Activated naive CD8-positive, alpha-beta T cell treated with anti-CD3 and anti-CD28 coated beads, Interleukin-2, amount 50 U/mL, for 16 hours (primary cell): ENCODE results near the gene NUP214.
"Not testable (repeated sequence)": the region's sequence is repeated elsewhere in the genome, so short reads cannot be mapped to it uniquely, and the experiment has no call there.

Source experiments
- DNase-seq: peaks from one replicate; pipeline ENCODE4 v3.0.0-alpha.2; 2020; ENCODE audit warnings: low read depth, low spot score

NUP214 gene

DNA sequence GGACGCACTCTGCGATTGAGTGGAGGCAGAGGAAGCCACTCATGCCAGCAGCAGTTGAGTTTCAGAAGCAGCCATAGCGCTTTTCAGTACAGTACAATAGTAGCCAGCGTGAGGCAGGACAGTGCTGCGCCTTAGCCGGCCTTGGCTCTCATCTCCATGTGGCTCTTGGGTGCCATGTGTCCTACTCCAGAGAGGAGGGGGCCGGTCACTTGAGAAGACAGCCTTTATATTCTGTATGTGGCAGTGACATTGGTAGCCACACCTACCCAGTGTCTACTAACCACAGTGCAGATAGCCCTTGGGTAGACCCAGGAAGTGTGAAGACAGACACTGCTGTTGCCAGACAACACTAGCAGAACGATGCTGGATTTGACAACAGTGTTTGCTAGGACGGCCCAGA lies 108.6 kb downstream of the NUP214 start:
- DNase-seq = no peak

DNA sequence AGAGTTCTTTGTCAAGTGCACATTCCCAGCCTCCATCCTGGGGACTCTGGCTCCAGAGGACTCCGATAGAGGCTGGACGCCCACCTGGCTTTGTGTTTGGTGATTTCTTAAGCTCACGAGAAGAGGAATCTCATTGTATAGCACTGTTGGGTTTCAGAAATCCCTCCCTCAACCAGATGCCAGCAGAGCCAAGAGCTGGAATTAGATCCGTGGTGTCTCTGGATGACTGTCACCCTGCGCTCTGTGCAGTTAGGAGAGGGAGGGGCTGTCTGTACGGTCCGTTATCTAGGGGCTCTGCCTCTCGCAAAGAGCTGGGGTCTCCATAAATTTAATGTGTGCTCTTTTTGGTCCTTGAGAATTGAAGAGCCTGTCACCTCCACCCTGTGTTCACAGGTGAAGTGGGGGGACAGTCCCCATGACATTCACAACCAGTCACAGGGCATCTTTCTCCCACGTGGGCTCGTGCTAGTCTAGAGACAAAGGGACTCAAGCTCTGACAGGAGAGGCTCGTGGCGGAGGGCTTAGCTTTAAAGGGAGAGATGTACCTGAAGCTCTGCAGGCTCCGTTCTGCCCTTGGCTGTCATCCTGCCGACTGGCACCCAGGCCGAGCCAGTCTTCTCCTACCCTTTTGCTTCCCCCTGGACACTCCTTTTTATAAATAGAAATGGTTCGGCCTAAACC lies 109.6 kb downstream of the NUP214 start:
- DNase-seq = no peak

DNA sequence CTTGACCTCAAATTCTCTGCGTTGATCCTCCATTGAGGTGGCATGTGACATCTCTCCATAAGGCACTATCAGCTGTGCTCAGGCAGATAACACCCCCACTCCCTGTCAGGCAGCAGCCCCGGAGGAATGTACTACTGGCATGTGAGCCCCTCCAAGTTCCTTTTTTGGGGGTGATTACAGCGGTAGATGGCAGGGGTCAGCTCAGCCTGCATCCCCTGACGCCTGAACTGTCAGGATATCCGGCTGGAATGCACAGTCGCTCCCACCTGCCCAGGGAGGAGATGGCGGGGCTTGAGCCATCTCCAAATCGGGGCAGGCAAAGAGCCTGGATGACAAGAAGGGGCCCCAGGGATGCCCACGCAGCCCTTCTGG lies 110.1 kb downstream of the NUP214 start:
- no peak for DNase-seq

DNA sequence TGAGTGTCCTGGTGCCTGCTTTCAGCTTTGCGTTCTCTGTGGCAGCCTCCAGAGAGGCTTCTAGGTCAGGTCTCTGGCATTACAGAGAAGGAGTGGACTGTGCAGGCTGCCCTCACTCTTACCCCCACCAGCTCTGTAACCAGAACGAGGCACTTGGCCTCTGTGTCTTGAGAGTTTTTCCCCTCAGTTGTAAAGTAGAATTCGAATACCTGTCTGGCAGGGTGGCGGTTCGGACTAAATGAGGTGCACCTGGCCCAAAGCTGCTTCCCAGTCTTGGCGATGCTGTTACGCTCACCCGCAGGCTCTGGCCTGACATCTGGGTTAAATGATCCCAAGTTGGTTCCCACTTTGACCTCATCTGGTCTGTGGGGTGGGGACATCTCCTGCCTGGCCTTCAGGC lies 110.8 kb downstream of the NUP214 start:
- no peak for DNase-seq

DNA sequence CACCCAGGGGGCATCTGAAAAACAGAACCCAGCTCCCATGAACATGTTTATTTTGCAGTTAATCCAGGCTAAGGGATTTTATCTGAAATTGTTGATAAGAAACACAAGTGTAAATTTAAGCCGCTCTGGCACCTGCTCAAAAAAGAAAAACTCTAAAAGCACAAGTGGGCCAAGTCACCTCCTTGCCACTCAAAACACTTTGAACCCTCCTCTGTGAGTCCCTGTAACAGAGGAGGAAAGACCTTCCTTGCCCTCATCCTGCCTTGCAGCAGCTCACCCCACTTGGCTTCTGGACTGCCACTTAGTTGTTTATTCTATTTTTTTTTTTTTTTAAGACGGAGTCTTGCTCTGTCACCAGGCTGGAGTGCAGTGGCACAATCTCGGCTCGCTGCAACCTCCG lies 111.4 kb downstream of the NUP214 start:
- no peak for DNase-seq

DNA sequence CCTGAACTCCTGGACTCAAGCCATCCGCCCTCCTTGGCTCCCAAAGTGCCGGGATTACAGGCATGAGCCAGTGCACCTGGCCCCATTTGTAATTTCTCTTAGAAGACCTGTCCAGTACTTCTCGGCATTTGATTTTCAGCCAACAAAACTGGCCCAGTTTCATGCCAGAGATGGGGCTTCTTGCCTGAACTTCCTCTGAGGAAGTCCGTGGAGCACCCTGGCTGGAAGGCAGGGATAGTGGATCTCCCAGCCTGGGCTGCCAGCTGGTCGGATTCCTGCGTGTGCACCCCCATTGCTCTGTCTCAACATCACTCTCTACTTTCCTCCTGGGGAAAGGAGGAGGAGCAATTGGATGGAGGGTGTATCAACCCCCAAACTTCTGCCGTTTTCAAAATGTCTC lies 111.9 kb downstream of the NUP214 start:
- DNase-seq = no peak

DNA sequence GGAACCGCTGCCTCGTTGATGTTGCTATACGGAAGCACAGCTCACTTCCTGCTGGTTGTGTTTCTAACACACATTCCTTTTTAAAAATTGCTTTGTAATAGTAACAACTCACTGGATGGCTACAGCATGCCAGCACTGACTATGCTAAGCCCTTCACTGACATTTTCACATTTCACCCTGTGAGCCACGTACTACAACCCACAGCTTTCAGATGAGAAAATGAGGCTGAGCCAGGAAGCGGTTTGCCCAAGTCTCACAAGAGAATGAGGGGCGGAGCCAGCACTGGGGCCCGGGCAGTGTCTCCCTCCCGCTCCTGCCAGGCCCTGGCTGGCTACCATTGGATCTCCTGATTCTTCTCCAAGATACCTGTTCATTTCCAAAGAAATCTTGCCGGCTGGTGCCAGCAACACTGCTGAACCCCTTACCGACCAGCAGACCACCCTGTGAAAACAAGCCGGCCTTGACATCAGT lies 112.6 kb downstream of the NUP214 start:
- peak; percentile 62 for DNase-seq

DNA sequence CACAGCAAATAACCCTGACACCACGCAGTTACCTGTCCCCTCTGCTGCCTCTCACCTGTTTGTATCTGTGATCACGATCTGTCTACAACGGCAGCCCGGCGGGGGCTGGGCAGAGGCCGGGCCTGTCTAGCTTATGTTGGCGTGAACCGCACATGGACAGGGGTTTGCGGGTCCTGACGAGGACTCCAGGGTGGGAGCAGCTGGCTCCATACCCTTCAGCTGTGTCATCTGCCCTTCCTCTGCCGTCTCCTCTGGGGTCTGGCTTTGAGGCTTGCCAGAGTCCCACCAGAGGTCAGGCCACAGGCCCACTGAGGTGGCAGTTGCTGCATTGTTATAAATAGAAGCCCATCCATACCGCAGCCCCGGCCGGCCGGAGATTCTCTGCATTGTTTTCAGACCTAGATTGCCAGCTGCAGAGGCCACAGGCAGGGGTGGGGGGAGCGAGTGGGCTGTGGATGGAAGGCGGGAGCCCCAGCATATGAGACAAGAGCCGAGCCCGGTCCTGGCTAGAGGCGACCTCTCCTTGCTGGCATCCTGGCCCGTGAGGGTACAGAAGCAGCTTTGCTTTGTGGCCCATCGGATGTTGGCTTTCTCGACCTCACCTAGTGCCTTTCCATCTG lies 113.1 kb downstream of the NUP214 start:
- DNase-seq = no peak

DNA sequence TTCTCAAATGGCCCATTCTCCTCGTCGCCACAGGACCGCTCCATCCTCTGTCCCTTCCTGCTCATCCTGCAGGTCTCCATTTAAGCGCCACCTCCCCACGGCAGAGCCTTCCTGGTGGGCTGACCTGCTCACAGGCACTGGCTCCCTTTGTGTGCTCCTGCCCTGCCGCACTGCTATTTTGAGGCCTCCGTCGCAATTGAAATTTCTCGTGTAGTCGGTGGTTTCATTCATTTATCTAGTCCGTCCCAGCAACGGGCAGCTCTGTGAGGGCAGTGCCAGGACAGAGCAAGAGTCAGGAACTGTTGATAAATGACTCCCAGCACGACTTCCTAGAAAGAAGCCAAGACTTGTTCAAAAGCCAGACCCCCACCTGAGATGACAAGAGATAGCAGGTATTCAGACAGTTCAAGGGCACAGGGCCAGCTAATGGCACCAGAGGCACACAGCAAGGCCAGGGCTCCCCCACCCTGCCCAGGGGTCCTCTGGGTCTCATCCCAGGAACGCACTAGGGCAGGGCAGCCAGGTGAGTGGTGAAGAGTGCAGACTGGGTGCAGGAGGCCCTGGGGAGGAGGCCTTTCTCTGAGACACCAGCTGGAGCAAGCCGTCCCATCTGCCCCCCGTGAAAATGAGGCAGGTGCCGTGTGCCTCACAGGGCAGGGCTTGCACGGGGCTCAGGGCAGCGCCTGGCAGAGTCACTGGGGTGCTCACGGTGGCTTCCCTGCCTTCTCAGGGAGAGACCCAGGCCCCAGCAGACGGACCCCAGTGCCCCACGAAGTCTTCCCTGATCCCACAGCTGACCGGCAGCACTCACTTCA lies 114.0 kb downstream of the NUP214 start:
- DNase-seq = no peak

DNA sequence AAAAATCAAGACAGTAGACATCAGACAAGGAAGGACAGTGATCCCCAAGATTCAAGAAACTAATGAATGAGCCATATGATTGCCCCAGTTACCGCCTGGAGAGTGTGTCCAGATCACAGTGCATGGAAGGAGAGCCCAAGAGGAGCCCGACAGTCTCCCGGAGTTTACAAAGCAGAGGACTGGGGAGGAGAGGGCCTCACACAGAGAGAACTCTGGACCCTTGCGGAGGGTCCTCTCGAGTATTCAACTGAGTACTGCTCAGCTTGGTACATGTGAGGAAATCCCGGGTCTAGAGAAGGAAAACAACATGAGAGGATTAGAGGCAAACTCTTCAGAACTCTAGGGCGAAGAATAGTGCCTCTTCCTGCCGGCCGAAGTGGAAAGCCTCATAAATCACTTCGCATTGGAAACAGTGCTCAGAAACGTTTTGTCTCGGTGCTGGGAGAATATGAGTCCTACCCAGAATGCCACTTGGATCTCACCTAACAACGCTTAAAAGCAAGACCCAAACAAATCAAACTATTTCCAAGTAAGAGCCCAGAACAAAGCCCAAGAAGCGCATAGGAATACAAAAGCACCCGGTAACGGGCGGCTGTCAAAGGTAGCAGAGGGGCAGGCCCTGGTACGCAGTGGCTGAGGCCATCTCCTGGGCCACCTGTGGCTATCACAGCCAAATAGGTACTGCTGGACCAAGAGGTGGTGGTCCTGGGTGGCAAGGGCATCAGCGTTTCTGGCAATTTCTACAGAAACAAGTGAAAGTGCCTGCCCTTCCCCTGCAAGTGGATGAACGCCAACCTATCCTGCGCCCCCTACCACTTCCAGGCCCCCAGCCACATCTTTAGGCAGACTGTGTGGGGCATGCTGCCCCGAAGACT lies 114.9 kb downstream of the NUP214 start:
- no peak for DNase-seq

DNA sequence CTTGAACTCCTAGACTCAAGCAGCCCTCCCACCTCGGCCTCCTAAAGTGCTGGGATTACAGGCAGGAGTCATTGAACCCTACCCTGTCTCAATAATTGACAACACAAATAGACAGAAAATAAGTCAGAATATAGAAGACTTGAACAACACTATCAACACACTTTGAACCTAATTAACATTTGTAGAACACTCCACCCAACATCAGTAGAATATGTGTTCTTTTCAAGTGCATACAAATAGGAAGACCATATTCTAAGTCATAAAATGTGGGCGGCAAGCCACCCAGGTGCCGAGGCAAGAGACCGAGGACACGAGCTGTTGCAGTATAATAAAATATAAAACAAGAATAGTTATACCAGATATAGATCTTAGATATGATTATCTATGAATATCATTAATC lies 118.9 kb downstream of the NUP214 start:
- not testable (repeated sequence) for DNase-seq

DNA sequence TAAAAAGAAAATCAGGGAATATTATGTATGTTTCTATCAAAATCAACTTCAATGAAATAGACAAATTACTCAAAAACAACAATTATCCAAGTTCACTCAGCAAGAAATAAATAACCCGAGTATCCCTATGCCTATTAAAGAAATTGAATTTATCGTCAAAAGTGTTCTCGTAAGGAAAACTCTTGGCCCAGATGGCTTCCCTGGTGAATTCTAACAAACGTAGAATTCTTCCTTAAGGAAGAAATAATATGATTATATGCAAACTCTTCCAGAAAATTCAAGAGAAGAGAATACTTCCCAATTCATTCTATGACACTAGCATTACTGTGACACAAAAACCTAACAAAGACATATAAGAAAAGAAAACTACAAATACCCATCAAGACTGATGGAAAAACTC lies 121.2 kb downstream of the NUP214 start:
- DNase-seq = no peak

DNA sequence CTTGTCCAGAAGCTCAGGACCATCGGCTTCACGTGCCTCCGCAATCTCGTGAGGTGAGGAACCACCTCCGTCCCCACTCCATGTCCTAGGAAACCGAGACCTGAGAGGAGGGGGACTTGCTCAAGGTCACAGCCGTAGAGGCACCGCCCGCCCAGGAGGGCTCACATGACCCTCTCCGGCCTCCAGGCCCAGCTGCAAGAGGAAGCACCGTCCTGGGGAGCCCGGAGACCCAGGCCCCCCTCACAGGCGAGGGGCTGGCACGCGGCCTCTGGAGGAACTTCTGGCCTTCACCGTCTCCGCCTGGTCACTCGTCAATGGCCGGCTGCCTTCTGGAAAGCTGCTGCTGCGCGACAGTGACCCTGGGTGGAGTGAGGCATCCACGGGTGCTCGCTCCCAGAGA lies 126.7 kb downstream of the NUP214 start:
- DNase-seq = no peak

DNA sequence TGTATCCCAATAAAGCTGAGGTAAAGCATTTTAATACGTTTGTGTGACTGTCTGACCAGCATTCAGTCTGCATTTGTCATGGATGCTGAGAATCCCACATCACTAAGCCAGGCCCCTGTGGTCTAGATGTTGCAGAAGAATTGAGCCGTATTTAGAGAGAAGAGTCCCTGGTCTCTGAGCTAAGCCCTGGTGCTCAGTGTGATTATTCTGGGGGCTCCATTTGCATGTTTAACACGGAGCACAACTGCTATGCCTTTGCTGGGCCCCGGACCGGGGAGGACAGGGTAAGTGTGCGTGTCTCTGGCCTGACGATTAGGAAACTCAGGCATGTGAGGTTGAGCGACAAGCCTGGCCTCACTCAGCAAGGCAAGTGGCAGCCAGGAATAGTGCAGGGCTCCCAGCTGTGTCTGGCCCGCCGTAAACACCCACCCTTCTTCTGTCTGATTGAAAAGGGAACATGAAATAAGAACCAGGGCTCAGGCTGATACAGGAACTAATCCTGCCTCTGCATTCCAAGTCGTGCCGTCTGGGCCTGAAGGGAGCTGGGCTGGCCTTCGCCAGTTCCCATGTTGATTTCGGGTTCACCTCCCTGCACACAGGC lies 128.6 kb downstream of the NUP214 start:
- no peak for DNase-seq

DNA sequence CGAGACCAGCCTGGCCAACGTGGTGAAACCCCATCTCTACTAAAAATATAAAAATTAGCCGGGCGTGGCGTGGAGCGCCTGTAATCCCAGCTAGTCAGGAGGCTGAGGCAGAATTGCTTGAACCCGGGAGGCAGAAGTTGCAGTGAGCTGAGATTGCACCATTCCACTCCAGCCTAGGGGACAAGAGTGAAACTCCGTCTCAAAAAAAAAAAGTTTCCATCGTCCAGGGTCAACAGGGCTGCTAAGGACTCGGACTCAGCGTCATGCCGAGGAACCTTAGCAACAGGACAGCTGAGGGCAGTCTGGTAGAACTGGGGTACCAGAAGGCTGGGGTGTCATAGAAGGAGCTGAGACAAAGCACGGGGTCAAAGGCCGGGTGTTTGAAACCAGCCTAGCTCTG lies 129.2 kb downstream of the NUP214 start:
- DNase-seq = no peak

DNA sequence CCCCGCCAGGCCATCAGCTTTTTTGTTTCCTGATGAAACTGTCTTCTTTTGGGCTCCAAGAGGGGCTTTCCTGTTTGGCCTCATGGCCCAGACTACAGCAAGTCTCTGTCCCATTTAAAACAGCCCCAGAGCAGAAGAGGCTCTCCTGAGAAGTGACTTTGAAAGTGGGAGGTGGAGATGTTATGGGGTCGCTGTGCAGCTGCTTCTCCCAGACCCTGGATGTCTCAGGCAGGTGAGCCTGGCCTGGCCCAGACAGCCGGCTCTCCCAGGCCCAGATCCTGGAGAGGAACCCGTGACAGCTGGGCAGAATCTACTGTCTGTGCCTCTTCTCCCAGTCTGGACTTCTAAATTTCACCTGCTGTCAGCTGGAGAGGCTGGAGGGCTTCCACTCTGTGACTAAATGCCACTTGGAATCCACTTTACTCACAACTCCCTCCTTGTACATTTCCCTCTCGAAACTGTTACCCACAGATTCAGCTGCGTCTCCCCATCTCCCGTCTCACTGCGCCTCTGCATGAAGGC lies 130.4 kb downstream of the NUP214 start:
- no peak for DNase-seq

DNA sequence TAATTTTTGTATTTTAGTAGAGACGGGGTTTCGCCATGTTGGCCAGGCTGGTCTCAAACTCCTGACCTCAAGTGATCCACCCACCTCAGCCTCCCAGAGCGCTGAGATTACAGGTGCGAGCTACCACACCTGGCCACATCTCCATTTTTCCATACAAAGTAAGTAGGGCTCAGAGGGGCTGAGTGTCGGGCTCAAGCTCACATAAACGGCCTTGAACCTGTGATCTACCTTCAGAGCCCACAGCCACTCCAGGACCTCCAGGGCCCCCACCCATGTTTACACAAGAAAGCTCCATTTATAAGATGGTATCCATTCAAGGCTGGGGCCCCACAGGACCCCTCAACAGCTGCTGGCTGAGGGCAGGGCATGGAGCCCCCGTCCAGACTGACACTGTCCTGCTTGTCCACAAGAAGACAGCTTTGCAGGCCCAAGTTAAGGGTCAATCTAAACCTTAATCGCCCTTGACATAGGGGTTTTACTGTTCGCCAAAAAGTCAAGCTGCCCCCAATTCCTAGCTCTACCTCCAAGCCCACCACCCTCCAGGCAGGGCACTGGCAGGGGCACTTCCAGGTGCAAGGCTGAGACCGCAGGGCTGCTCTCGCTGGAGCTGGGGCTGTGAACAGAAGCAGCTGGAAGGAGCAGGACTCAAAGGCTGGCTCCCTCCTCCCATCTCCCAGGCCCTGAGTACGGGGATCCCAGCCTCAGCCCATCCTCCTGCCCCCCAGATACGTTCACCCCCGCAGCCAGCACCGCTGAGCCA lies 132.1 kb downstream of the NUP214 start:
- DNase-seq = no peak

DNA sequence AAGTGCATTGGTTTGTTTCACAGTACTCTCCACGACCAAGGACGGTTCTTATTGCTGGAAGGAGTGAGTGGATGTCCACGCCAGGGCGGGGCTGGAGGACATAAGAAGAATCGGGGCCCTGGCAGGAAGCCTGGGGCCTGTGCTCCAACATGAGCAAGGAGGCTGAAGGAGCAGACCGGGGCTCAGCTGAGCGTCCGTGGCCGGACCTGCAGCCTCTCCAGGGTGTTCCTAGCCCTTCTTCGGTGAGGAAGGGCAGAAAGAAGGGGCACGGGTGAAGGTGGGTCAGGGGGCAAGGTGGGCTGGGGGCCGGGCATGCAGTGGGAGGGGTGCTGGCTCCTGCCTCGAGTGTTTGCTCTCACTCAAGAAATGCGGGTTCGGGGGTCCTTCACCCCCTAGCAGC lies 132.8 kb downstream of the NUP214 start:
- DNase-seq = no peak

DNA sequence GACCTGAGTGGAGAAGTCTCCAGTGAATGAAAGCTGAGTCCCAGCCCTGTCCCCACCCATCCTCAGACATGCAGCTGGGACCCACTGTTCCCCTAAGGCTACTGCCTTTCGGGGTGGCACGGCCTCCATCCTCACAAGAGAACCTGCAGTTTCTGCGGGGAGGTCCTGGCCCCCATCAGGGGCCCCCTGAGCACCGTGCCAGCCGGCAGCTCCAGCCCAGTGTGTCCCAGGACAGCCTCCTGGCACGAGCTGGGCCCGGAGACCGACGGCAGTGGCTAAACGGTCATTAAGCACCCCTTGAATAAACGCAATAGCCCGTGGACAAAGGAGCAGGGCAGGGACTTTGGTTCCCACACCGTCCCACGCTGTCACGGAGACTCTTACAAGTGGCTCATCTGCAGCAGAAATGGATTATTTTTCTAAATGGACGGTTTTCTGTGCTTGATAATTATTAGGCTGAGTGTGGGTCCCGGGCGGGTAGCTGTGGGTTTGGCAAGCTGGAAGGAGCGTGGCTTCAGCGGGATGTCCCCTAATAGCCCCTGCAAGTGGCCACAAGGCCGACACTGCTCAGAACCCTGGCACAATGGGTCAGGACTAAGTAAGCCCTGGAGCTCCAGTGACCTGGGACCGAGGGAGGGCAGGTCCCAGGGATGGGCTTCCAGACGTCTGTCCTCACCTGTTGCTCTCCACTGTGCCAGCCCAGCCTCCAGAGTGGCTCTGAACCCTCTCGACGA lies 133.5 kb downstream of the NUP214 start:
- DNase-seq = no peak

DNA sequence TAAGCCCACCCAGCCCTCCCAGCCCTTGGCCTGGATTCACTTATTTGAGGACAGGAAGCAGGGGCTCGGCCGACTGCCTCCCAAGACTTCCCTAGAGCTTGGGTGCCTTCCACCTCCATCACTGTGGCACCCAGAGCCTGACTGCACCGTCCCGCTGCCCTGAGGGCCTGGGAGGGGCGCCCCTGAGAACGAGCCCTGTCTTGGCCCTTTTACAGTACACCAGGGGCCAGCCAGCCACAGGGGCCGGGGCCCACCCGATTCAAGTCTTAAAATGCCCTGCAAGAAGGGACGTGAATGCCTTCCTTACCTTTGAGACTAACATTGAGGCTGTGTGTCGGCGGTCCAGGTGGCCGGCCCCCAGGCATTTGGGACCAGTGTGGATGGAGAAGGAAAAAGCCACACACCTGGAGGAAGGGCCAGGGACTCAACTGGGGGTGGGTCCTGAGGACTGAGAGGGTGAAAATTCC lies 134.1 kb downstream of the NUP214 start:
- DNase-seq = no peak
